ENCODE results near the gene DIDO1. TPM values are rescaled to one million over a fixed set of nuclear protein-coding genes. Genes with fewer than 3 reads are reported as not detected.

DIDO1 gene
- 37.5 TPM for total RNA-seq

GRCh38 chr20:62926229-62927127, at the start of gene DIDO1:
Gene DIDO1 (minus strand): TSS chr20:62926505.
- peak; percentile 94 to 95 for DNase-seq (ENCODE audit: low spot score in 2 of 2)
- FAIRE-seq, result no peak

GRCh38 chr20:62975251-62975760, 49.0 kb upstream of the DIDO1 start:
- FAIRE-seq (no peak), DNase-seq (ENCODE audit: low spot score in 2 of 2) (no peak)

- FAIRE-seq (no peak), DNase-seq (ENCODE audit: low spot score in 2 of 2) (no peak)
Observed at GRCh38 chr20:62972845-62973745, 46.8 kb upstream of the DIDO1 start.

GRCh38 chr20:62971950-62972844, 45.9 kb upstream of the DIDO1 start:
- FAIRE-seq (no peak), DNase-seq (ENCODE audit: low spot score in 2 of 2) (peak; percentile 89 to 97)

GRCh38 chr20:62971211-62971949, 45.1 kb upstream of the DIDO1 start:
- FAIRE-seq (no peak), DNase-seq (ENCODE audit: low spot score in 2 of 2) (no peak)

DNA sequence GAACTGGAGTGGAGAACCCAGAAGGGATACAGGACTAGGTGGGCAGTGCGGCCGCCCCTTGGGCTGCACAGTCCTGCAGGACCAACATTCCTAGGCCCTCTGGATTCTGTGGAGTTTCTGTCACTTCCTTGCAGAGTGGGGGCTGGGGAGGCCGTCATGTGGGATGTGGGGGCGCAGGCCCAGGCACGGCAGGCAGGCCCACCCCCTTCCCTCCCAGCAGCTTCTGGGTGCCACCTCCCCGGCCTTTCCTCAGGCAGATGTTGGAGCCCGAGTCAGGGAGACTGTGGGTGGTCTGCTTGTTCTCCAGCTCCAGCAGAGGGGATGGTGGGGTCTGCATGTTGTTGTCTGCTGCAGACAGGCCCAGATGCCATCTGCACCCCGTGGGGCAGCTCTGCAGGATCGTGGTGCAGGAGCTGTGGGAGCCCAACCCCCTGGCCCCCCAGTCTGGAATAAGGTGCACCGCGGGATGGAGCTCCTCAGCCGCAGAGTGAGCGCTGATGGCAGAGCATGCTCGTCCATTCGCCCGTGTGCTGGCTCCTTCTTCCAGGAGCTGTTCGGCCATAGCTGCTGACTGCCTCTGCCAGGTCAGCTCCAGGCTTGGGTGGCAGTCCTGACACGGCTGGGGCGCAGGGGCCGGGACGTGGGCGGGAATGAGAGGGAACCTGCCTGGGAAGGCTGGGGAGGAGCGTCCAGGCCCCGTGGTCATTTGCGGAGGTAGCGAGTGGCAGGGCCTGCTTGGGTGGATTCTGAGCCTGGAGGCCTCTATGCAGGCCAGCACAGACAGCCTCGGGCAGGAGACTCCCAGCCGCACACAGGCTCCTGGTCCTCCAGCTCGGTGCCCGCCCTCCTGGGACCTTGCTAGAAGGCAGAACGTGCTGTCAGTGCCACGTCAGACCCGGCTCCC, 44.3 kb upstream of the DIDO1 start:
- FAIRE-seq (no peak), DNase-seq (ENCODE audit: low spot score in 2 of 2) (no peak)

DNA sequence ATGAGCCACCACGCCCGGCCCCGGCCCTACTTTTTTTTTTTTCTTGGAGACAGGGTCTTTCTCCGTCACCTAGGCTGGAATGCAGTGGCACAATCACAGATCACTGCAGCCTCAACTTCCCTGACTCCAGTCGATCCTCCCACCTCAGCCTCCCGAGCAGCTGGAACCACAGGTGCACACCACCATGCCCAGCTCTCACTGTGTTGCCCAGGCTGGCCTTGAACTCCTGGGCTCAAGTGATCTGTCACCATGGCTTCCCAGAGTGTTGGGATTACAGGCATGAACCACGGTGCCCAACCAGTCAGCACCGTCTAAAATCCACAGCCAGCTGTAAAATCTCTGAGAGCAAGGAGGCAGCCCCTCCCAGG, 43.6 kb upstream of the DIDO1 start:
- FAIRE-seq (no peak), DNase-seq (ENCODE audit: low spot score in 2 of 2) (no peak)

GRCh38 chr20:62969179-62969760, 43.0 kb upstream of the DIDO1 start:
- FAIRE-seq (no peak), DNase-seq (ENCODE audit: low spot score in 2 of 2) (no peak)

DNA sequence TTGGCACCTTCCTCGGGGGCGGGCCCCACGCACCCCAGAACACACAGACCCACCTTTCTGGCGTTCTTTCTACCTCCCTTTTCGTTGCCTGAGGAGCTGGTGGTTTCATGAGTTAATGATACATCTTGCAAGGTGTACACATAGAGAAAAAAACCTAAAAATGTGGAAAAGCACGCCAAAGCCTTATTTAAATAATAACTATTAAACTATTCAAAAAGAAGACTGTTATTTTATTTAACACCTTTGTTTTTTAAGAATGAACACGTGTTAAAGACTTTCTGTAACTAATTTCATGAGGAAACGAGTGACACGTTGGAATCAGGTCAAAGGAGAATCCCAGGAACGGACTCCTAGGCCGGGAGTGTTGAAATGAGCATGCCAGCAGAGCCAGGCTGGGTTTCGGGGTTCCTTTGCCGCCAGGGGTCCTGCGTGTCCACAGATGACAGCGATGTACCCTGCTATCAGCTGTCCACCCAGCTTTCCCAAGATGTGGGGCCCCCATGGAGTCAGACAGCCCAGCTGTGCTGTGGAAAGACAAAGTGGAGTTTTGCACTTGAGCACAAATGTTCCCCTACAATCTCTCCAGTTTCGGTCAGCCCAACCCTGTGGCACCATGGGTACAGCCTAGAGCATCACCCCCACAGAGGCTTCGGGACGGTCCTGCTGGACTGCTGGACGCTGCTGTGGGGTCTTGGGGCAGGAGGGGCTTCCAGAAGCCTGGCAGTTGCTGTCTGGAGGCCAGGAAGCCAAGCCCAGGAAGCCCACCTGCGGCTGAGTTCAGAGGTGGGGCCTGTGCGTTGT, 42.3 kb upstream of the DIDO1 start:
- FAIRE-seq, result no peak
- no peak for DNase-seq (ENCODE audit: low spot score in 2 of 2)

- DNase-seq (ENCODE audit: low spot score in 2 of 2), result no peak
- FAIRE-seq, result no peak
Observed at GRCh38 chr20:62967628-62968351, 41.5 kb upstream of the DIDO1 start.

- DNase-seq (ENCODE audit: low spot score in 2 of 2), result no peak
- no peak for FAIRE-seq
Observed at GRCh38 chr20:62967149-62967501, 40.8 kb upstream of the DIDO1 start.

DNA sequence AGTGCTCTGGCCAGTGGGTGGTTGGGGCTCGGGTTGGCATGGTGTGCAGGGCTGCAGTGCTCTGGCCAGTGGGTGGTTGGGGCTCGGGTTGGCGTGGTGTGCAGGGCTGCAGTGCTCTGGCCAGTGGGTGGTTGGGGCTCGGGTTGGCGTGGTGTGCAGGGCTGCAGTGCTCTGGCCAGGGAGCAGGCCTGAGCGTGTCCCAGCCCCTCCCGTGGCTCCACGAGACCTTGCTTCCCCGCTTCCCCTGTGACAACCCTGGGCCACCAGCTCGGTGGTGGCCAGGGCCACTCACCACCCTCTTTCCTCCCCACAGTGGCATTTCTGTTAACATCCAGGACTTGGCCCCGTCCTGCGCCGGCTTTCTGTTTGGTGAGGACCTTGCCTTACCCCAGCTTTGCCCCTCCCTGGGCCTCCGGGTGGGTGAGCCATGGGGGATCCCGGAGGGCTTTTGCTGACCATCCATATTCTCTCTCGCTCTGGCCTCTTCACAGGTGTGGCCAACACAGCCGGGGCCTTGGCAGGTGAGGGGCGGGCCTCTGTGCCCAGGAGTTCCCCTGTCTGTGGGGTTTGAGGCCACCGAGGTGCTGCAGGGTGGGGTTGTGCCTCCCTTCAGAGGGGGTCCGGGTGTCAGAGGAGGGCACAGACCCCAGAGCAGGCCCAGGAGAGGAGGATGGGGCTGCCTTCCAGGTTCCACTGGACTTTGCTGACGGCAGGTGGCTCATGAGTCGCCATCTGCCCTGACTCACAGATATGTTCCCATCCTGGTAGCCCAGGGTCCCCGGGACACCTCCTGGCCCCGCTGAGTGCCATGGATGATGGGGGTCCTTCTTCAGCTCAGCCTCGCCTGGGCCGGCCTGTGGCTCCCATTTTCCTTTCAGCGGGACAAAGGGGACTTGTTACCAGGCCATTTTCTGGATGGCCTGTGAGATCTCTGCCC, 40.2 kb upstream of the DIDO1 start:
- FAIRE-seq (no peak), DNase-seq (ENCODE audit: low spot score in 2 of 2) (no peak)

GRCh38 chr20:62965363-62965771, 39.1 kb upstream of the DIDO1 start:
- FAIRE-seq (no peak), DNase-seq (ENCODE audit: low spot score in 2 of 2) (no peak)

DNA sequence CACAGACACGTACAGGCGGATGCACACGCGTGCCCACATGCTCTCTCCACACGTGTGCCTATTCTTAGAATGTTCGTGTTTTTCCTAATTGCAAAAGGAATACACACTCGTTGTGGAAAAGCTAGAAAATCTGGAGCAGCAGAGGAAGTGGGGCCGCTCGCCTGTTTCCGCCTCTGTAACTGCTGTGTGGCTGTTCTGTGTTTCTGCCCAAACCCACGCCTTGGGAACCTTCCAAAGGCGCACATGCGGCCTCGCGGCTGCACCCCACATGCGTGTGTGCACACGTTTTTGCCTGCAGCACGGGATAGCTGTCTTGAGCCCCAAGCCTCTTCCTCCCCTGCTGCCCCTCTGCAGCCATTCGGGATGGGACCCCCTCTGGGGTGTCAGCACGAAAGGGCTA, 38.4 kb upstream of the DIDO1 start:
- no peak for FAIRE-seq
- no peak for DNase-seq (ENCODE audit: low spot score in 2 of 2)

GRCh38 chr20:62963614-62964397, 37.5 kb upstream of the DIDO1 start:
- DNase-seq (ENCODE audit: low spot score in 2 of 2), result no peak

More at GRCh38 chr20:62963614-62964397, 37.5 kb upstream of the DIDO1 start:
- no peak for FAIRE-seq
